GM21723 (cell line): ENCODE measurements around the gene SLC36A4.
"Not testable (repeated sequence)": the region's sequence is repeated elsewhere in the genome, so short reads cannot be mapped to it uniquely, and the experiment has no call there.

Source experiments
- ATAC-seq: cut with Tn5 transposase; IDR thresholded peaks from one replicate; pipeline ENCODE4 v1.9.1; 2021; ENCODE audit warnings: mild to moderate bottlenecking, moderate library complexity; ENCODE audit not compliant: unreplicated experiment

SLC36A4 gene

DNA sequence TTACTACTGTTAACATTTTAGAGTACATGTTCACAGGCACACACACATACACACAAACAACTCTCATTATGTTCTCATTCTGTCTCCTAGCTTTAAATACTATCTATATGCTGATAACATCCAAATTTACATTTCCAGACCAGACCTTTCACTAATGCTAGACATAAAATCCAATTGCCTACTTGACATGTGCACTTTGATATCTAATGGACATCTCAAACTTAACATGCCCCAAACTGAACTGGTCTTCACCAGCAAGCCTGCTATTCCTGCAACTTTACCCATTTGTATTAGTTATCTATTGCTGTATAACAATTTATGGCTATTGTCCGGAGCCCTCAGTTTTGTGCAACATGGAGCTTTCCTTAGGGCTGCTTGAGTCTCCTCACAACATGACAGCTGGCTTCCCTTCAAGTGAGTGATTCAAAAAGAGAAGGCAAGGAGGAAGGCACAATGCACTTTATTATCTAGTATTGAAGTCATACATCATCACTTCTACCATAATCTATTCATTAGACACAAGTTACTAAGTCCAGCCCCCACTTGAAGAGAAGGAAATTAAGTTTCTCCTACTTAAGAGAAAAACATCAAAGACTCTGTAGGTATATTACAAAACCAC, 3.0 kb downstream of the SLC36A4 start:
- no peak for ATAC-seq

DNA sequence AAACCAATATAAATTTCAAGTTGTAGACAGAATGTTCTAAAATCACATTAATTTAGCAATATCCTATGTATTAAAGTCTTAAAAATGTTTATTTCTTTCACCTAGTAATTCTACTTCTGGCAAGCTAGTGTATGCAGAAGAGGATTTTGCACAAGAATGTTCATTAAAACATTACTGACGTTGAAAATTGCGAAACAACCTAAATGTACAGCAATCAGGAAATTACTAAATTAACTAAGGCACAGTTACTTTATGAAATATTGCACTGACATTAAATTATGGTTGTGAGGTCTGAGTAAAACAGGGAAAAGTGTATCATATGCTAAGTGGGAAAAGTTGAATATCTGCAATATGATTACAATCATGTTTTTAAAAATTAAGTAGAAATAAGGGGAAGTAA, 4.1 kb downstream of the SLC36A4 start:
- ATAC-seq: no peak

DNA sequence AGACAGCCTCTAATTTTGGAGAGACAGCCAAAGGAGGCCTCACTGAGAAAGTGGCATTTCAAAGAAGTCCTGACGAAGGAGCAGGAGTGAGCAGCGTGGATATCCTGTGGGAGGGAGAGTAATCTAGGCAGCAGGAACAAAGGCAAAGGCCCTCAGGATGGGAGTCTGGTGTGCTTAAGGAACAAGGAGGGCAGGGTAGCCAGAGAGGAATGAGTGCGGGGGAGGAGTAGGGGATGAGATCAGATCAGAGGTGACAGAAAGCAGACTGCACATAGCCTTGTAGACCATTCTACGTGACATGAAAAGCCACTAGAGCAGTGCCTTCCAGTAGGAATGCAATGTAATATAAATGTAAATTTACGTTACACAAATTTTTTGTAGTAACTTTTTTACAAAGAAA, 5.6 kb downstream of the SLC36A4 start:
- no peak for ATAC-seq

DNA sequence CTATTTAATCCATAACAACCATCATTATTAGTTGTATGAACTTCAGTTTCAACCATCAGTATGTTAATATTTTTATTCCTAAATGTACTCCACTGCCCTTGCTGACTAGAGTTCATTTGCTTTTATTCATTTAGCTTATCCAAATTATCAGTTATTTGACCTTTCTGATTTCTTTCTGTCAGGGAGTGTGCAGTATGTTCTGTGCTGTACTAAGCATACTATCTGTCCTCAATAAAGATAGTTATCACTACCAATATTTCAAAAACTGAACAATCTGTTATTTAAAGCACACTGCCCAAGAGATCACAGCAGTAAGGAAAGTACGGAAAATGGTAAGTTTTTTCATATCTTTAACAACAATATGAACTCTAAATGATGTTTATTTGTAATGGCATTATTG, 8.3 kb downstream of the SLC36A4 start:
- ATAC-seq: no peak

DNA sequence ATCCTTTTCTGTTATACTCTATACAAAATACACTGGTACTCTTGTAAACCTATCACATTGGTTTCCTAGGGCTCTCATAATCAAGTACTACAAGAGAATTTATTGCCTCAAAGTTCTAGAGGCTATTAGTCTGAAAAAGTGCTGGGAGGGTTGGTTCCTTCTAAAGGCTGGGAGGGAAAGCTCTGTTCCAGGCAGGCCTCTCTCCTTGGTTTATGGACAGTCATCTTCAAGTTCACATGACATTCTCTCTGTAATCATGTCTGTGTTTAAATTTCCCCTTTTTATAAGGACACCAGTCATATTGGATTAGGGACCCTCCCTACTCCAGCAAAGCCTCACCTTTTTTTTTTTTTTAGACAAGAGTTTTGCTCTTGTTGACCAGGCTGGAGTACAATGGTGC, 9.1 kb downstream of the SLC36A4 start:
- ATAC-seq: no peak

DNA sequence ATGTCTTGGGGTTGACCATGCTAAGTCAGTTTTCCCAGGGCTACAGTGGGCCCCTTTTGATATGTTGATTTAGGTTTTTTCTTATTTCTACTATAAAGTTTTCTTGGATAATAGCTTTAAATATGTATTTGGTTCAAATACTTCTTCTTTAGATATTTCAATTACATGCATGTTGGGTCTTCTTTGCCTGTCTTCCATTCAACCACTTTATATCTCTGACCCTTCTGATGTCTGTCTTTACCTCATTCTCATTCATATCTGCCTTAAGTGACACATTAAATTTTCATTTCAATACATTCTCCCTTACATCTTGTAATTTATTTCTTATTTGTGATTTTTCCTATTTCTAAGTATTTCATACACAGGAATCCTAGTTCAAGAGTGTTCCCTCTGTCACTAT, 10.5 kb downstream of the SLC36A4 start:
- no peak for ATAC-seq

DNA sequence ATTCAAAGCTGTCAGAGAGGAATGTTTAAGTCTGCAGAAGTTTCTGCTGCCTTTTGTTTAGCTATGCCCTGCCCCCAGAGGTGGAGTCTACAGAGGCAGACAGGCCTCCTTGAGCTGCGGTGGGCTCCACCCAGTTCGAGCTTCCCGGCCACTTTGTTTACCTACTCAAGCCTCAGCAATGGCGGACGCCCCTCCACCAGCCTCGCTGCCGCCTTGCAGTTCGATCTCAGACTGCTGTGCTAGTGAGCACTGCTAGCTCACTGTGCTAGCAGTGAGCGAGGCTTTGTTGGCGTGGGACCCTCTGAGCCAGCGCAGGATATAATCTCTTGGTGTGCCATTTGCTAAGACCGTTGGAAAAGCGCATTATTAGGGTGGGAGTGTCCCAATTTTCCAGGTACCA, 19.9 kb downstream of the SLC36A4 start:
- not testable (repeated sequence) for ATAC-seq

DNA sequence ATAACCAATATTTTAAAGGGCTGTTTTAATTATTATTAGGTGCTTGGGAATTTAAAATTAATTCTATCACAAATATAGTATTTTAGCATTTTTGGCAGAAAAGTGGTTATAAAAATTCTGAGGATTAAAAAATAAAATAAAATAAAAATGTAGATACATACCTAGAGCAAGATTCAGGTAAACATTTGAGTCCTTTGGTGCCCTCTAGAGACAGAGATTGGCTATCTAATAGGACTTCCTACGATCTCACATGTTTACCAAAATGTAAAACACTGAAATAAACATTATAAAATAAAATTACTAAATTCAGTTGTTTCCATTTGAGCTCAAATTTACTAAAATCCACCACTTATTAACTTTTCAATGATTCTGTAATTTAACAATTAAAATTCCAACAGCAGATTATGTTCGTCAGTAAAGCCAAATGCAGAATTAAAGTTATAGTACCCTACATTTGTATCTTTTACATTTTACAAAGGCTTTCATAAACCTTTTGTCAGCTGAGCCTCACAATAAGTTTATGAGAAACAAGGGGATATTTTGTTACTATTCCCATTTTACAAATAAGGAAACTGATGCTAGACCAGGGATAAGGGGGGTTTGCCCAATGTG, 27.7 kb downstream of the SLC36A4 start:
- no peak for ATAC-seq

DNA sequence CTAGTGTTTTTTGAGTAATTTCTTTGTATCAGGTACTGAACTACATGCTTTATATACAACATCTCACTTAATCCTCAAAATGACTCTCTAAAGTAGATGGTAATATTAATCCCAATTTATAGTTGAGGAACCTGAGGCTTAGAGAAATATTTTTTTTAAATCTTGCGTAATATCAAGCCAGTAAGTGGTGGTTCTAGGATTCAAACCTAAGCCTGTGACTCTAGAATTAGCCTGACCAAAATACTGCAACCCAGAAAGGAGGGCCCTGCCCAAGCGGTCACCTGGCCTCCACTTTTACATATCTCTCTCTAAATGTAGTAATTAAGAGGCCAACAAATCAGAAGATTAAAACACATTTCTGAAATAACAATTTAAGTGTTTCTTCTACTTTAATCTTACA, 28.6 kb downstream of the SLC36A4 start:
- ATAC-seq: no peak

DNA sequence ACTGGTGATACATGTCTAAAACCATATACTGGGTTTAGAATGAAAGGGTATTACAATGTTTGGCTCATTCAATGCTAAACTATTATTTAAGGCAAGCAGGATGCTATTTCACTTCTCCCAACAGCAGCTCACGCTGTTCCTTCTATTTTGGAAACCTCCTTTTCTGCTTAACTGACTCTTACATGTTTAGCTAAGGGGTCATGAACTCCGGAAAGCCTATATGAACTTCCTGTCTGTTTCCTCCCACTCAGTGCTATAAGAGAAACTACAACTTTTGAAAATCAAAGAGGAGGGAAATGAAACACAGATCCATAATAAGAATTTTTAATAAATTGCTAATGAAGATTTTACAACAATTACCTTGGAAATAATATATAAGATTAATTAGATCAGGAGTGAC, 30.9 kb downstream of the SLC36A4 start:
- no peak for ATAC-seq

DNA sequence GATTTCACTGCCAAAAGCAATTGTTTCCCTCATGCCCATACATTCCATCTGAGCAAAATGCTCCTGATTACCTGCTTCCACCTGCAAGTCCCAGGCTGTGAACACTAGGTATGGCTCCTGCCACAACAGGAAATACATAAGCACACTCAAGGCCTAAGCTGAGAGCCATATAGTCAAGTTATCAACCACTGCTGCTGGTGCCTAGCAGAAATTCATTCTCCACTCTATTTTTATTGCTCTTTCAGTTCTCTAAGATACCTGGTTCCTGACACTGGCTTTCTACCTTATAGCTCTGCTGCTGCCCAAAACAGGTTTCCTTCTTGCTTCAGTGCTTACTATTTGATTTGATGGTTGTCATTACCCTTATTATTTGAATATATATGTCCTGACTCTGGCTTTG, 31.6 kb downstream of the SLC36A4 start:
- ATAC-seq: no peak

DNA sequence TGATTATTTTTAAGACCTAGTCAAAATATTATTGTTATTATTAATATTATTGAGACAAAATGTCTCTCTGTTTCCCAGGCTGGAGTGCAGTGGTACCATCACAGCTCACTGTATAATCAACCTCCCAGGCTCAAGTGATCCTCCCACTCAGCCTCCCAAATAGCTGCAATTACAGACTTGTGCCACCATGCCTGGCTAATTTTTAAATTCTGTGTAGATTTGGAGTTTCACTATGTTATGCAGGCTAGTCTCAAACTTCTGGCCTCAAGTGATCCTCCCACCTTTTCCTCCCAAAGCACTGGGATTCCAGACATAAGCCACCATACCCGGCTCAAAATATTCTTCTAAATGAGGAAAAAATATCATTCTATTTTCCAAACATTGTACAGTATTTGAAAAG, 37.0 kb downstream of the SLC36A4 start:
- ATAC-seq: no peak

DNA sequence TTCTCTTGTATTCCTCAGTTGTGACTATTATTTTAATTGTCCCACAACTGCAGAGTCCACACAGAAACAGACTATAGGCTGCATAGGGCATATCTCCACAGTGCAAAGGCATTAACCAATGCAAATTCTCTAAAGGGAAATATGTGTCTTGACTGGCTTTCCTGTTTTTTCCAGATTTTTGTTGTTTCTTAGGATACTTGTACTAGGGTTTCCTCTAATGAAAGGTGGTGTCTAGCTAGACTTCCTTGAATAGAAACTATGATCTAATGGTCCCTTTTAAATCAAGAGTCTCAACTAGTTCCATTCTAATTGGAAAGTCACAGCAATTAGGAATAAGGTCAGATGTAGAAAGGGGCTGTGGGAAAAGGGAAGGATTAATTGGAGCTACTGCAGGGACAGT, 37.6 kb downstream of the SLC36A4 start:
- ATAC-seq: no peak

DNA sequence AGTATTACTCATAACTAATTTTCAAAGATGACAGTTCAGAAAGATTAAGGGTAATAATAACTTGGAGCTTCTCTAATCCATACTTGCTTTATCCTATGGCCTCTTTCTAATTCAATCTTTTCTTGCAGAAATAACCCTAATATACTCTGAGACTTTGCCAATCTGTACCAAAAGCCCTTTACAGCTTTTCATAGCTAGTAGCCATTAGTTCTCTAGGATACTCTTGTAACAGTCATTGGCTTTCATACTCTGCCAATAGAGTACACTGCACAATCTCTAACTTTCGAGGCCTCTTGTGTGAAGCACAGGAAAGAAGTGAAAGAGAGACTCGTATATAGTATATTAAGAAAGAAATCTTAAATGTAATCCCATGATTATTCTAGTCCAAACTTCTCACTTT, 38.1 kb downstream of the SLC36A4 start:
- no peak for ATAC-seq

DNA sequence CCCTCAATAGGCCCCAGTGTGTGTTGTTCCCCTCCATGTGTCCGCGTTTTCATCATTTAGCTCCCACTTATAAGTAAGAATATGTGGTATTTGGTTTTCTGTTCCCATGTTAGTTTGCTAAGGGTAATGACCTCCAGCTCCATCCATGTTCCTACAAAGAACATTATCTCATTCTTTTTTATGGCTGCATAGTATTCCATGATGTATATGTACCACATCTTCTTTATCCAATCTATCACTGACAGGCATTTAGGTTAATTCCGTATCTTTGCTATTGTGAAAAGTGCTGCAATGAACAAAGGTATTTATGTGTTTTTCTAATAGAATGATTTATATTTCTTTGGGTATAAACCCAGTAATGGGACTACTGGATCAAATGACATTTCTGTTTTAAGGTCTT, 42.1 kb downstream of the SLC36A4 start:
- ATAC-seq: no peak

DNA sequence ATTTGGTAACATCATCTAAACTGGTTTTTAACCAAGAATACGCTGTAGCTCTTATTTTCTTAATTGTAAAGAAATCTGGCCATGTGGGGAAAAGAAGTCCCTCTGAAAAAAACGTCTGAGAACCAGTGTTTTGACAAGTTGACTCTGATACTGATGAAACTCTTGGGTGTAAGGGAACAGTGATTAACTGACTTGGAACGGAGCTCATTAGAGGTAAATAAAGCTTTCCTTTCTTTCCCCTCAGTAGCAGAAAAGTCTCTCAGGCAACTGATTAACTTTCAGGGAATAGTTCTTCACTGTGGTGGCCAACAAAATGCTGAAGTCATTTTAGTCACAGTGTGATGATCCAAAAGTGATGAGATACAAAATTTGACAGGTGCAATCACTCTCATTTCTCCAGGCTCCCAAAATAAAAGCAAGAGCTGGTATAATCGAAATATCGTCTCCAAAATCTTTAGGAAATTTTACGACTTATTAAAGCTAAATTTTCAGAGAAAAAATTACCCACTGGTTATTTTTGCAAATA, 52.3 kb downstream of the SLC36A4 start:
- no peak for ATAC-seq

DNA sequence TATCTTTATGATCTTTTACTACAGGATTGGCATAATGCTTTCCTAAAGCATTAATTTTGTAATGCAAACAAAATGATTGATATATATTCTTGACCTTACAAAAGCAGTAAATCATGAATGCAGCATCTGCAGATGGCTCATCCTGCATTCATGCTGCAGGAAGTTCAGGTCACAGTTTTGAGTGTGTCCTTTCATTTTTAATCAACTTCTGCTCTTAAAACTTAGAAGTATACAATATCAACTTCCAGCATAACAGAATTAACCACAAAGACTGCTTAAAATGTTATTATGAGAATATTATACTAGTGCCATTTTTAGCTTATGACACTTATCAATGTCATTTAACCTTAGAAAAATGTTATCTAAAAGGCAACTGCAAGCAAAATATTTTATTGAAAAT, 54.0 kb downstream of the SLC36A4 start:
- peak; percentile 84 for ATAC-seq

DNA sequence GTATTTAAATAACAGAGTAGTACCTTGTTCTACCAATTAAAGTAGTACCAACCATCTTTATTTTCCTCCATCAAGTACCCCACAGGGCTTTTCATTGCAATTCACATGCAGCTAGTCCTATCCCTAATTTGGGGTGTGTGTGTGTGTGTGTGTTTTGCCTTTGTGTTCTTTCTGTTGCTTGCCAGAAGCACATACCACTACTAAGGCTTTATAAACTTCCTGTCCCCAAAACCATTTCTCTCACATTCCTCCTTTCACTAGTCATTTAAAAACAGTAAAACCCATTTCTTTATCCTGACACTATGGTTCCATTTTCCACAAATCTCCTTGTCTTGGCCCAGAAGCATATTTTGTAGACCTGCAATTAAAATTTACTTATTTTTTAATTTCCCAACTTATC, 54.6 kb downstream of the SLC36A4 start:
- no peak for ATAC-seq

DNA sequence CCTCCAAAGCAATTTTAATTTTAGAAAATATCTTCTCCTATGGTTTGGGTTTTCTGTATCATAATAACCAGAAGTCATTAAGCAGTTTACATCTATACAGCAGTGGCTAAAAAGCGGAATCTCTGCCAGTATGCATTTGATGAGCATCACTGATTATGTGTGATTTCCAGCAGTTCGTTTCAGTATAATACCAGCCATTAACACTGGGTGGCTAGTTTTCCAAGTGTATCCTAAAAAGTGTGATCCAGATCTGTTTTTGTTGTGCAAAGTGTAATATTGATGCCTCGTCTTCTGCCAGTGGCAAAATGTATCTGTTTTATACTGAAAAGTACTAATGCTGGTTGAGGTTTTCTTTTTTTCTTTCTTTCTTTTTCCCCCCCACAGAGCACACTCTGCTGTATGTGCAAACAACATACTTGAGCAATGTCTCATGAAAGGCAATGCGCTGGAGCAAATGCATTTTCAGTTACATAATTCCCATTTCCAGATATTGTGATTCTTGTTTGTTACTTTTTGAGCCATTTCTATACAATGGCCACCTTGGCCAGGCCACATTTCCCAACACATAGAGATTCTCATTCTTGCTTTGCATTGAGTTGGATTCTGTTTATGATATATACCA, 64.2 kb downstream of the SLC36A4 start:
- no peak for ATAC-seq

DNA sequence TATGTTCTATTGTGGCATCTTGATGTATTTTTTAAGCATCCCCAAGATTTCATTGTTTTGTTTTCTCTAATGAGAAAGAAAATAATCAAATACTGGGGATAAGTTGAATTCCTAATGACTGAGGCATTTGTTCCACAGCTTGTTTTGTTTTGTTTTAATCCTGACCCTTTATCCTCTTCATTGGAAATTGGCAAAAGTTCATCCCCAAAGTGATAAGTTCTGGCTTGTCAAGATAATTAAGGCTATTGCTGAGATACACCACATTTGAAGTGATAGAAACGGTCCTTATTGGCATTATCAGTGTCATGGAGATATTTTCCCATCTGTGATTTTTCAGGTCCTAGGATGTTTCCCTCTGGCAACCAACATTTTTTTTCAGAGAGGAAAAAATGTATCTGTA, 65.0 kb downstream of the SLC36A4 start:
- ATAC-seq: no peak

DNA sequence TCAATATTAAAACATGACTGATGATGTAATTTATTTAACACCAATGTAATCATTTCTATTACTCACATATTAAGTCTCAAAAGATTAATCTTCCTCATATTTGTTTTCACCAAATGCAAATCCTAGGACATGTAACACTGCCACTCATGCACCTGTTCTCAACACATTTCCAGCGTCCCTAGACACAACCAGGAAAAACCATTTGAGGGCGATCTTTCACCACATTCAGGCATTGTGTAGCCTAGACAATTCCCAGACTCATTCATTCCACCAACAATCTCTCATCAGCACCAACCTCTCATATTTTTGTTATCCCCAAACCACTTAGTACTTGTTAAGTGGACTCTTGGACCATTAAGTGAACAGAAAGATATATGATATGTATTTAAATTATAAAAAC, 66.1 kb downstream of the SLC36A4 start:
- no peak for ATAC-seq

DNA sequence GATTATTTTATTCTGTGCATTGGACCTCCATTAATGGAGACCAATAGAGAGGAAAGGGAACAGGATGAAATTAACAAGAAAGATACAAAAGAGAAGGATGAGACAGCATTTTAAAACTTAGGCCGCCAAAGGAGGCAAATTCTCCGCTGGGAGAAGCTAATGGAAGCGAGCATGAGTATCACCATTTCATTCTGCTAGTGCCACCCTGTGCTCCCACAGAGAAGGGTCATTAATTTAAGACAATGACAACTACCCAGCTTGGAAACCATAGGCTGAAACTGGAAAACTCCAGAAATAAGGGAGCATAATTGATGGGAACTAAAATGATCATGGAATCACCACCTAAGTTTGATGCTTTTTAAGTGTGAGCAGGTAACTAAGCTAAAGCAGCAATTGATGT, 69.2 kb downstream of the SLC36A4 start:
- no peak for ATAC-seq
